HepG2 (cell line): ENCODE results near the gene SPIN1. TPM values are rescaled to one million over a fixed set of nuclear protein-coding genes. Genes with fewer than 3 reads are reported as not detected.

ENCODE experiments used
- ARID4A ChIP-seq: sonication (generic); formaldehyde crosslinking; IDR thresholded peaks from 2 replicates; pipeline ENCODE4 v1.5.0; 2020; ENCODE audit warnings: mild to moderate bottlenecking, missing genetic modification reagents, borderline replicate concordance
- ATF5 ChIP-seq: sonication (generic); formaldehyde crosslinking; IDR thresholded peaks from 2 replicates; pipeline ENCODE4 v1.4.0; 2020; ENCODE audit warnings: mild to moderate bottlenecking, low read depth, missing genetic modification reagents
- GMEB1 ChIP-seq: sonication (generic); formaldehyde crosslinking; IDR thresholded peaks from 2 replicates; pipeline ENCODE4 v1.5.1; 2020; ENCODE audit warnings: missing genetic modification reagents, mild to moderate bottlenecking, borderline replicate concordance
- MAFG ChIP-seq: sonication (generic); formaldehyde crosslinking; IDR thresholded peaks from 2 replicates; pipeline ENCODE4 v1.5.1; 2020; ENCODE audit warnings: mild to moderate bottlenecking, missing genetic modification reagents
- PBX2 ChIP-seq: IDR thresholded peaks from 2 replicates; pipeline ENCODE4 v1.6.1; 2016; ENCODE audit warnings: control low read depth
- SUZ12 ChIP-seq: fragments of 150-350 bp; IDR thresholded peaks from 2 replicates; pipeline ENCODE4 v1.6.1; 2014; ENCODE audit warnings: low read depth, low read length
- TEAD3 ChIP-seq: optimal IDR thresholded peaks from 2 replicates; pipeline ENCODE3; 2016; ENCODE audit warnings: borderline replicate concordance
- THRA ChIP-seq: sonication (generic); formaldehyde crosslinking; IDR thresholded peaks from 2 replicates; pipeline ENCODE4 v1.4.0; 2020; ENCODE audit warnings: missing genetic modification reagents, borderline replicate concordance
- ZBED4 ChIP-seq: sonication (generic); formaldehyde crosslinking; IDR thresholded peaks from 2 replicates; pipeline ENCODE4 v1.4.0; 2020; ENCODE audit warnings: missing genetic modification reagents, borderline replicate concordance
- ZMYM2 ChIP-seq: sonication (generic); formaldehyde crosslinking; IDR thresholded peaks from 2 replicates; pipeline ENCODE4 v1.8.0; 2022; ENCODE audit warnings: mild to moderate bottlenecking, missing genetic modification reagents
- ZNF557 ChIP-seq: sonication (generic); formaldehyde crosslinking; IDR thresholded peaks from 2 replicates; pipeline ENCODE4 v1.4.0; 2020; ENCODE audit warnings: missing genetic modification reagents
- ZNF577 ChIP-seq: sonication (generic); formaldehyde crosslinking; IDR thresholded peaks from 2 replicates; pipeline ENCODE4 v1.4.0; 2020; ENCODE audit warnings: mild to moderate bottlenecking, low read depth, missing genetic modification reagents, borderline replicate concordance
- ZNF672 ChIP-seq: sonication (generic); formaldehyde crosslinking; IDR thresholded peaks from 2 replicates; pipeline ENCODE4 v1.8.1; 2022; ENCODE audit warnings: missing genetic modification reagents
- ZNF749 ChIP-seq: sonication (generic); formaldehyde crosslinking; IDR thresholded peaks from 2 replicates; pipeline ENCODE4 v1.8.0; 2022; ENCODE audit warnings: mild to moderate bottlenecking, missing genetic modification reagents, moderate library complexity, borderline replicate concordance
- polyA plus RNA-seq, 8 experiments: library from polyadenylated mRNA; depleted of rRNA in 3 of 8; stranded (reverse) in 7 of 8; unstranded in 1 of 8; fragments of >200 nt; fragmentation: Illumina TruSeq in 4 of 8; extraction: Trizol in 4 of 8; gene quantifications; 2 replicates each; pipeline versions ENCODE4 v1.2.1 to v1.2.3, GENCODE V29; 2011 to 2016; ENCODE audit warnings: low read depth in 4 of 8, missing spikeins in 1 of 8, mixed read lengths in 1 of 8; ENCODE audit not compliant: insufficient read depth in 1 of 8
- total RNA-seq, 5 experiments: library from RNA; depleted of rRNA; stranded (reverse); fragments of >200 nt; fragmentation: Illumina TruSeq; extraction: Trizol; gene quantifications; 2 replicates each; pipeline ENCODE4 v1.2.3, GENCODE V29; 2016; ENCODE audit warnings: low read depth in 1 of 5

Gene SPIN1
- total and polyA plus RNA-seq, 2 of the 13 experiments (the other 11 are each of a cell fraction or from before 2014, with no cell fraction given): 20.0 to 24.3 TPM

- no peak for TF ChIP-seq ZNF577
- TF ChIP-seq ZMYM2 (CRISPR knock-in tag): no peak
- no peak for TF ChIP-seq ZNF557 (CRISPR knock-in tag)
- TF ChIP-seq TEAD3 (CRISPR knock-in tag): no peak
- no peak for TF ChIP-seq ZNF672 (CRISPR knock-in tag)
- TF ChIP-seq ARID4A (CRISPR knock-in tag): no peak; the same call in 1 of the 2 replicates
- TF ChIP-seq ZNF749 (CRISPR knock-in tag): no peak
- TF ChIP-seq GMEB1: no peak
- TF ChIP-seq ATF5 (CRISPR knock-in tag): no peak
- TF ChIP-seq ZBED4 (CRISPR knock-in tag): no peak
- no peak for TF ChIP-seq PBX2 (CRISPR knock-in tag)
- no peak for TF ChIP-seq THRA
- TF ChIP-seq MAFG (CRISPR knock-in tag): no peak
- no peak for TF ChIP-seq SUZ12
These were observed 567 bp upstream of the SPIN1 start (continued) for GRCh38 chr9:88387552-88388202.
